Vagina (tissue), 2 donors: ENCODE data around the gene OR2F2.

ENCODE experiments used
- POLR2A ChIP-seq, 2 donors: fragments of 450-650 bp; IDR thresholded peaks; one replicate each; pipeline ENCODE4 v1.6.1; 2017; ENCODE audit warnings: antibody characterized with exemption in 2 of 2, mild to moderate bottlenecking in 2 of 2, moderate library complexity in 2 of 2
- POLR2AphosphoS5 ChIP-seq, 2 donors: sonication (generic); formaldehyde crosslinking; IDR thresholded peaks; one replicate each; pipeline ENCODE4 v1.9.0; 2017; ENCODE audit warnings: antibody characterized with exemption in 2 of 2, mild to moderate bottlenecking in 2 of 2, low read depth in 1 of 2; ENCODE audit not compliant: insufficient read depth in 1 of 2
- TF ChIP-seq, protein P1 (sequence below), 3 experiments: fragments of 450-650 bp in 2 of 3; fragments of 200-600 bp in 1 of 3; sonication (generic) in 1 of 3; IDR thresholded peaks; one replicate each; pipeline ENCODE4 v1.5.1; 2017 to 2019; ENCODE audit warnings: antibody characterized with exemption in 3 of 3, mild to moderate bottlenecking in 2 of 3, moderate library complexity in 2 of 3

DNA sequence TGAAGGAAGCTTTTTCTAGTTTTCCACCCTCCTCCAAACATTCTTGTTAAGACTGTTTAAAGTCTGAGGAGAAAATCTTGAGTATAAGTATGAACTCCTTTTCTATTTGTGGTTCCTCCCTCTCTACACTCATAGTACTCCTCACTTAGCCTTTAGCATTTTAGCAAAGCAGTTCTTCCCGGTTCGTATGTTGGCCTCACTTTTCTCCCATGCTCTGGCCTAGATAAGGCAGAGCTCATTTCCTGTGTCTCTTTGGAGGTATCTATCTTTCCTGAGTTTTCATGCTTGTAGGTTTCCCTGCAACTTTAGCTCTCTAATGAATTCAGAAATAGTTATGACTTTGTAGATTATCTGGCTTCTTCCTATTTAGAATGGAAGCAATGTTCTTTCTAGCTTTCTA lies 13.7 kb downstream of the OR2F2 start:
- TF ChIP-seq POLR2AphosphoS5 (IDR thresholded peaks at IDR 0.05; ENCODE audit: insufficient read depth in 1 of 2, low read depth in 1 of 2) = no peak
- TF ChIP-seq, protein P1, sequence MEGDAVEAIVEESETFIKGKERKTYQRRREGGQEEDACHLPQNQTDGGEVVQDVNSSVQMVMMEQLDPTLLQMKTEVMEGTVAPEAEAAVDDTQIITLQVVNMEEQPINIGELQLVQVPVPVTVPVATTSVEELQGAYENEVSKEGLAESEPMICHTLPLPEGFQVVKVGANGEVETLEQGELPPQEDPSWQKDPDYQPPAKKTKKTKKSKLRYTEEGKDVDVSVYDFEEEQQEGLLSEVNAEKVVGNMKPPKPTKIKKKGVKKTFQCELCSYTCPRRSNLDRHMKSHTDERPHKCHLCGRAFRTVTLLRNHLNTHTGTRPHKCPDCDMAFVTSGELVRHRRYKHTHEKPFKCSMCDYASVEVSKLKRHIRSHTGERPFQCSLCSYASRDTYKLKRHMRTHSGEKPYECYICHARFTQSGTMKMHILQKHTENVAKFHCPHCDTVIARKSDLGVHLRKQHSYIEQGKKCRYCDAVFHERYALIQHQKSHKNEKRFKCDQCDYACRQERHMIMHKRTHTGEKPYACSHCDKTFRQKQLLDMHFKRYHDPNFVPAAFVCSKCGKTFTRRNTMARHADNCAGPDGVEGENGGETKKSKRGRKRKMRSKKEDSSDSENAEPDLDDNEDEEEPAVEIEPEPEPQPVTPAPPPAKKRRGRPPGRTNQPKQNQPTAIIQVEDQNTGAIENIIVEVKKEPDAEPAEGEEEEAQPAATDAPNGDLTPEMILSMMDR (IDR thresholded peaks at IDR 0.05) = no peak
- no peak for TF ChIP-seq POLR2A (IDR thresholded peaks at IDR 0.05)
